Muscle of arm (tissue), 12 donors: ENCODE measurements around the gene SERPINA5. TPM values are rescaled to one million over a fixed set of nuclear protein-coding genes. Genes with fewer than 3 reads are reported as not detected.
A peak's percentile ranks its signal among the peaks of the same experiment; 100 is the strongest.

Source experiments
- DNase-seq: peaks from one replicate; pipeline ENCODE4 v3.0.0-alpha.2; 2013
- polyA plus RNA-seq, 12 donors: library from polyadenylated mRNA; unstranded; fragments of 120-200 nt; gene quantifications; one replicate each; pipeline ENCODE4 v1.2.1, GENCODE V29; 2013; ENCODE audit not compliant: insufficient read length in 12 of 12

Gene SERPINA5
- polyA plus RNA-seq, 12 donors: 0.10 to 3.0 (median 0.27) TPM; not detected in 4

GRCh38 chr14:94548999-94549985 is 31.9 kb upstream of the SERPINA5 start:
- DNase-seq: peak; percentile 41

- DNase-seq: no peak
These were observed 31.2 kb upstream of the SERPINA5 start for GRCh38 chr14:94550041-94550440.

GRCh38 chr14:94555991-94556390 is 25.2 kb upstream of the SERPINA5 start:
- DNase-seq: no peak

- no peak for DNase-seq
These were observed 23.9 kb upstream of the SERPINA5 start for GRCh38 chr14:94557327-94557726.

- DNase-seq: no peak
These were observed 22.4 kb upstream of the SERPINA5 start for GRCh38 chr14:94558842-94559241.

GRCh38 chr14:94559638-94560290 is 21.5 kb upstream of the SERPINA5 start:
- DNase-seq: no peak

- DNase-seq: no peak
These were observed 20.9 kb upstream of the SERPINA5 start for GRCh38 chr14:94560291-94560665.

- DNase-seq: no peak
These were observed 20.2 kb upstream of the SERPINA5 start, which contains the start of gene SERPINA4 for GRCh38 chr14:94560751-94561655. SERPINA4 (plus strand) TSS chr14:94561442; CDS start chr14:94563483, 2,041 bp downstream.

- no peak for DNase-seq
These were observed 19.6 kb upstream of the SERPINA5 start for GRCh38 chr14:94561656-94562010.

GRCh38 chr14:94562022-94562421 is 19.2 kb upstream of the SERPINA5 start:
- no peak for DNase-seq

- no peak for DNase-seq
These were observed 18.0 kb upstream of the SERPINA5 start for GRCh38 chr14:94562941-94563883.

- no peak for DNase-seq
These were observed 16.8 kb upstream of the SERPINA5 start for GRCh38 chr14:94564381-94564780.

GRCh38 chr14:94568186-94568585 is 13.0 kb upstream of the SERPINA5 start:
- no peak for DNase-seq

GRCh38 chr14:94569381-94570001 is 11.7 kb upstream of the SERPINA5 start:
- DNase-seq: no peak

- DNase-seq: no peak
These were observed 11.2 kb upstream of the SERPINA5 start for GRCh38 chr14:94570002-94570400.

GRCh38 chr14:94570440-94570839 is 10.8 kb upstream of the SERPINA5 start:
- DNase-seq: no peak

- peak; percentile 27 for DNase-seq
These were observed 9.8 kb upstream of the SERPINA5 start for GRCh38 chr14:94571395-94571794.

- DNase-seq: no peak
These were observed 9.3 kb upstream of the SERPINA5 start for GRCh38 chr14:94571950-94572349.

- DNase-seq: no peak
These were observed 8.5 kb upstream of the SERPINA5 start for GRCh38 chr14:94572637-94573303.
